SJSA1 (cell line): ENCODE data around the gene SMIM33. TPM values are rescaled to one million over a fixed set of nuclear protein-coding genes. Genes with fewer than 3 reads are reported as not detected.
"Not testable (repeated sequence)": the region's sequence is repeated elsewhere in the genome, so short reads cannot be mapped to it uniquely, and the experiment has no call there.

Source experiments
- DNase-seq, 2 experiments: peaks; one replicate each; pipeline ENCODE4 v3.0.0-alpha.2; 2015 to 2020; ENCODE audit warnings: low spot score in 2 of 2, low read depth in 1 of 2
- H3K27ac ChIP-seq: fragments of 250-450 bp; sonication (Bioruptor Pico); 2 replicates; pipeline ENCODE4 v1.5.1; 2020; ENCODE audit warnings: mild to moderate bottlenecking, moderate library complexity
- H3K27me3 ChIP-seq: fragments of 250-450 bp; sonication (Bioruptor Pico); replicated peaks from 2 replicates; pipeline ENCODE4 v1.5.1; 2020; ENCODE audit warnings: mild to moderate bottlenecking, moderate library complexity
- H3K36me3 ChIP-seq: fragments of 250-450 bp; sonication (Bioruptor Pico); 2 replicates; pipeline ENCODE4 v1.5.1; 2020; ENCODE audit warnings: mild to moderate bottlenecking
- H3K4me1 ChIP-seq: fragments of 250-450 bp; sonication (Bioruptor Pico); replicated peaks from 2 replicates; pipeline ENCODE4 v1.6.1; 2021; ENCODE audit warnings: mild to moderate bottlenecking
- H3K4me3 ChIP-seq: fragments of 250-450 bp; sonication (Bioruptor Pico); 2 replicates; pipeline ENCODE4 v1.5.1; 2020; ENCODE audit warnings: mild to moderate bottlenecking
- H3K9me3 ChIP-seq: fragments of 250-450 bp; sonication (Bioruptor Pico); replicated peaks from 2 replicates; pipeline ENCODE4 v1.5.1; 2020; ENCODE audit warnings: mild to moderate bottlenecking
- total RNA-seq: library from RNA; depleted of rRNA; stranded (reverse); fragments of >200 nt; shearing (Covaris generic); gene quantifications from 2 replicates; pipeline ENCODE4 v1.2.3, GENCODE V29; 2014

Gene SMIM33
- total RNA-seq, 1 experiment from 2014 or later, result not detected

DNA sequence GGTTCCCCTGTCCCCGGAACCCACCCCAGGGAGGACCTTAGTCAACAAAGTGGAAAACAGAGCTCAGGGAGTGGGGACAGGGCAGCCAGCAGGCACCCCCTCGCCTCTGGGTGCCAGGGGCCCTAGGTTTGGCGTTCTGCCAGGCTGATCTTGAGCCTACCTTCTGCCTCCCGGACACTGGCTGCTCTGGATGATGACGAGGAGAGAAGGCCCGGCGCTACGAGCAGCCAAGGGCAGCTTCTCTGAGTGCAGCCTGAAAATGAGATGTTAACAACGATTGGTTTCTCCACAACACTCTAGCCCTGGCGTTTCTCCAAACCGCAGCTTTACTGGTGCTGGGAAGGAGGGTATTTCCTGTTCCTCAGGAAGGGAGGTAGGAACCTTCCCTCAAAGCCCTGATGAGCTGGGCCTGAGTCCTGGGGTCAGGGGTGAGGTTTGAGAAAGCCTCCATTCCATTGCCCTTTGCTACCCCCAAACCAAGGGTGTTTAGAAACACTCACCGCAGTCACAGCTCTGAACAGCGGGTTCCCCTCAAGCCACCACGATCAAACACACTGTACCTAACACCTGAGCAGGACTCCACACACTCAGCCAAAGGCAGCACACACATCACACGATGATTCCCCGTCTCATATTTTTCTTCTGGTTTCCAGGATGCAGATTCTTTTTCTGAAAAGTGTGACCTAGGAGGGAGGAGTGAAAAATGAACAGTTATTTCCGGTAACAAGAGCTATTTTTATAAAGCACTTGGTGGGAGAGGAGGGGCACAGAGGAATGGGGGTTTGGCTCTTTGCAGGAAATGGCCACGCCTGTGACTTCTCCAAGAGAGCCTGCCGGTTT is 11.5 kb downstream of the SMIM33 start, which contains the start of gene STING1:
Gene STING1, minus strand, starts transcription at position 709 of the 840 bp plus-strand sequence. CDS start 1,054 bp downstream, outside the sequence.
- peaks cover 26% of the 10 kb centered on the region for H3K4me1 ChIP-seq
- no peaks in the 10 kb centered on the region for H3K27me3 ChIP-seq
- no peaks in the 10 kb centered on the region; the same call in 1 of the 2 replicates for H3K9me3 ChIP-seq
- peak within 1 kb of the TSS; percentile 95 for H3K27ac ChIP-seq
- peak; percentile 97 to 98 for DNase-seq
- peaks cover 42% of the 10 kb centered on the region for H3K36me3 ChIP-seq
- H3K4me3 ChIP-seq, result peak within 1 kb of the TSS; percentile 40

DNA sequence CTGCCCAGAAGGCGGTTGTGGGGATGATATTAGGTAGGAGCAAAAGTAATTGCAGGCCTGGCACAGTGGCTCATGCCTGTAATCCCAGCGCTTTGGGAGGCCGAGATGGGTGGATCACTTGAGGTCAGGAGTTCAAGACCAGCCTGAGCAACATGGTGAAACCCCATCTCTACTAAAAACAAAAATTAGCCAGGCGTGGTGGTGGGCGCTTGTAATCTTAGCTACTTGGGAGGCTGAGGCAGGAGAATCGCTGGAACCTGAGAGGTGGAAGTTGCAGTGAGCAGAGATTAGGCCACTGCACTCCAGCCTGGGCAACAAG is 12.0 kb downstream of the SMIM33 start:
- H3K27ac ChIP-seq, result peak overlapping the region; percentile 95
- peak overlapping the region; percentile 40 for H3K4me3 ChIP-seq
- not testable (repeated sequence) for H3K27me3 ChIP-seq

DNA sequence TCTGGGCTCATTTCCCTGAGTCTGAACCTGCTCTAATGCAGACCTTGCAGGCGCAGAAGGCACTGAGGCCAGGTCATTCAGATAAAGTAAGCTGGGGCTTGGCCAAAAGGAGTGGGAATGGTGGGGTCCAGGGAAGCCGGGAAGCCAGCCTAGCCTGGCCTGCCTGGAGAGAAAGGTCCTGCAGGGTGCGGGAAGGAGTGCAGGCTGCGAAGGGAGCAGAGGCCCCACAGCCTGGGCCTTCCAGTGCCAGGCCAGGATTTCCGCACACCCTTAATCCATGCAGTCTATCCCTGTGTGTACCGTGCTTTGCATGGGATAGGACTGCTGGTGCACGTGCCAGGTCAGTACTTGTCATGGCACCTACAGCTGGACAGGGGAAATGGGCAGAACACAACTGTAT is 15.4 kb downstream of the SMIM33 start:
- no peaks in the 10 kb centered on the region for H3K27me3 ChIP-seq
- no peaks in the 10 kb centered on the region; the same call in 1 of the 2 replicates for H3K9me3 ChIP-seq
- peaks cover 18% of the 10 kb centered on the region for H3K4me1 ChIP-seq
- no peak overlapping the region for H3K4me3 ChIP-seq
- peaks cover 7% of the 10 kb centered on the region for H3K36me3 ChIP-seq
- no peak for DNase-seq
- no peak overlapping the region for H3K27ac ChIP-seq

More for the DNA sequence above, 12.0 kb downstream of the SMIM33 start:
- Histone ChIP-seq H3K4me1 (peaks cover 26% of the 10 kb centered on the region), H3K36me3 (peaks cover 36% of the 10 kb centered on the region)
- not testable (repeated sequence) for H3K9me3 ChIP-seq, DNase-seq

DNA sequence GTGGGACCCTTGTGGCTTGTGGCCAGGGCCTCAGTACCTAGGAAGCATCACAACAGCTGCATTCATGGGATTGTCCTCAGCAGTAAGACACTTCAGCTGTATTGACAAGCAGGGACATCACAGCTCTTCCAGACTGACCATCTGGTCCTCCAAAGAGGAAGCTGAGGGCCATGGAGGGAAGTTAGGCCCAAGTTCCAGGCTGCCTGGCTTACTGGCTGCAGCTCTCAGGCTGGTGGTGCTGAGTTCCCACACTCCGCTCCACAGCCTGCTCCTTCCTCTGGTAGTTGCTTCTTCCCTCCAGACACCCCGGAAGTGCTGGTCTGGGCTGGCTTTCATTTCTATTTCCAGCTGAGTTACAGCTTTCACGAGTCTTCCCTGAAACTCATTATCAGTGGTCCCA is 17.5 kb downstream of the SMIM33 start:
- H3K27ac ChIP-seq, result no peak overlapping the region
- no peak overlapping the region for H3K4me3 ChIP-seq
- no peaks in the 10 kb centered on the region for H3K36me3 ChIP-seq
- no peaks in the 10 kb centered on the region for H3K9me3 ChIP-seq
- DNase-seq, result no peak
- peaks cover 10% of the 10 kb centered on the region for H3K4me1 ChIP-seq
- no peaks in the 10 kb centered on the region for H3K27me3 ChIP-seq

DNA sequence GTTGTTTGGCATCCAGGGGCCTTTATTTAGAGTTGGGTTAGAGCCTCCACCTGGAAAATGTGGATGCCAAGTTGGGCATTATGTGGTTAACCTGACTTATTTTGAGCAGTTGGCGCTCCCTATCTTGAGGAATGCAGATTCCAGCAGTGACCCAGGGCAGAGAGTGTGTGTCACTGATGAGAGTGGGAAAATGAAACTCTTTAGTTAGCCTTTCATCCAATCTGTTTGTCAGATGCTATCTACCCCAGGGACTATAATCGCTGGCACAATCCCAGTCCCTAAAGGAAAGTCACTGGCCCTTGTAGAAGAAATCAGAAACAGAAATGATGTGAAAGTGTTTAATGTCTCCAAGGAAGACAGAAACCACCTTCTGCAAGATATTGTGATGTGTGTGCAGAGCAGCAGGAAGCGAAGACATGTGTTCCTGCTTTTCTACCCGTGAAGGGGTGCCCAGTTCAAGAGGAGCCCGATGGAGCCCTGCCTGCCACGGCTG is 21.9 kb downstream of the SMIM33 start:
- Histone ChIP-seq H3K27ac (peak overlapping the region; percentile 14; the same call in 1 of the 2 replicates), H3K9me3 (no peaks in the 10 kb centered on the region), H3K27me3 (no peaks in the 10 kb centered on the region), H3K4me1 (peaks cover 37% of the 10 kb centered on the region), H3K36me3 (no peaks in the 10 kb centered on the region), H3K4me3 (no peak overlapping the region)
- peak in 1 of 2 experiments; percentile 69 for DNase-seq

DNA sequence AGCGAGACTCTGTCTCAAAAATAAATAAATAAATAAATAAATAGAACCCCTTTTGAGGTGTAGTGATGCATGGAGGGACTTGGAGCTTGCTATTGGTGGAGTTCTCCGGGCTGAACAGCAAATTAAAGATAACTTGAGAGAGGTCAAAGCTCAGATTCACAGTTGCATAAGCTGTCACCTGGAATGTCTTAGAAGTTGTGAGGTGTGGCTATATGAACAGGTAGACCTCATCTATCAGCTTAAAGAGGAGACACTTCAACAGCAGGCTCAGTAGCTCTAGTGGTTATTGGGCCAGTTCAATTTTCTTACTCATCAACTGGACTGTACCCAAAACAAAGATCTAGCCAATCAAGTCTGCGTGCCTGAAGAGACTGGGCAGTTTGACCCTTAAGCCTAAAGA is 23.5 kb downstream of the SMIM33 start:
- DNase-seq, result no peak
- no peaks in the 10 kb centered on the region for H3K27me3 ChIP-seq
- H3K36me3 ChIP-seq, result no peaks in the 10 kb centered on the region
- no peak overlapping the region for H3K4me3 ChIP-seq
- no peaks in the 10 kb centered on the region for H3K9me3 ChIP-seq
- peaks cover 37% of the 10 kb centered on the region for H3K4me1 ChIP-seq
- no peak overlapping the region for H3K27ac ChIP-seq

DNA sequence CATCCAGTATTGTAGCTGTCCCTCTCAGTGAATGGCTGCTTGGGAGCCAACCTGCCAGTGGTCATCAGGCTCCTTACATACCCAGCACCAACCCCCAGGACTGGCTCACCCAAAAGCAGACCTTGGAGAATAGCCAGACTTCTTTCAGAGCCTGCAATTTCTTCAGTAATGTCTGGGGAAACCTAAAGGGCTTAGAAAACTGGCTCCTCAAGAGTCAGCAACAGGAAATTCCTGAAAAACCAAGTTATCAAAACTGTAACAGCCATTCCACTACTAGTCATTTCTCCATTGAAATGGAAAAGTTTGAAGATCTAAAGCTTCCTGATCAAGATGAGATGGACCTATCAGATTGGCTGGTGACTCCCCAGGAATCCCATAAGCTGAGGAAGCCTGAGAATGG is 24.0 kb downstream of the SMIM33 start:
- Histone ChIP-seq H3K27me3 (no peaks in the 10 kb centered on the region), H3K36me3 (no peaks in the 10 kb centered on the region), H3K4me1 (peaks cover 37% of the 10 kb centered on the region), H3K4me3 (no peak overlapping the region), H3K9me3 (no peaks in the 10 kb centered on the region), H3K27ac (peak overlapping the region; percentile 32)
- DNase-seq, result no peak

DNA sequence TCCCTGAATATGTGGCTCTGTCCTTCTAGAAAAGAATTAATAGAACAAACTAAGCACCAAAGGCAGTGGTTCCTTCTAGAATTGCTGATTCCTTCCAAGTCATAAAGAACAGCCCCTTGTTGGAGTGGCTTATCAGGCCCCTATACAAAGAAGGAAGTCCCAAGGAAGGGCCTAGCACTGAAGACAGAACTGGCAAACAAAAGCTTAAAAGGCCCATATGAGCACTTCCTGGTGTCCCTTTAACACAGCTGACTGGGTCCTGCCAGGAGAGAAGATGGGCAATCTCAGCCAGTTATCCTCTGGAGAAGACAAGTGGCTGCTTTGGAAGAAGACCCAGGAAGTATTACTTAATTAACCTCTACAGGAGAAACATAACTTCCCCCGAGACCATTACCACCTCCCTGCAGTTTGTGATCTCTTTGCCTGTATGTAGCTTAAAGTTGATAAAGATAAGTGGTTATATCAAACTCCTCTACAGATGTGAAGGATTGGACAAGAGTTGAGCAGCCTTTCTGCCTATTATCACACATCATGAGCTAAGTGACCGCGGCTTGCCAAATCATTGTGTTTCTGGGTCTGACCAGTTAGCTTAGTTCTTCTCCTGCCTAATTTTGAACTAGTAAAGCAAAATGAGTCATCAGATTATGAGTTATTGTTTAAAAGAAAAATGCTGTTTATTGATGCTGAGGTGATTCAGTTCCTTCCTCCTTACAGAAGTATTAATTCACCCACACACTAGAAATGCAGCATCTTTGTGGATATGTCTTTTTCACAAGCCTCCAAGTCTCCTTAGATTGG is 25.0 kb downstream of the SMIM33 start:
- Histone ChIP-seq H3K4me1 (peaks cover 37% of the 10 kb centered on the region), H3K27ac (peak overlapping the region; percentile 32; the same call in 1 of the 2 replicates), H3K36me3 (no peaks in the 10 kb centered on the region), H3K4me3 (no peak overlapping the region), H3K27me3 (no peaks in the 10 kb centered on the region), H3K9me3 (no peaks in the 10 kb centered on the region)
- peak in 1 of 2 experiments; percentile 59 for DNase-seq

DNA sequence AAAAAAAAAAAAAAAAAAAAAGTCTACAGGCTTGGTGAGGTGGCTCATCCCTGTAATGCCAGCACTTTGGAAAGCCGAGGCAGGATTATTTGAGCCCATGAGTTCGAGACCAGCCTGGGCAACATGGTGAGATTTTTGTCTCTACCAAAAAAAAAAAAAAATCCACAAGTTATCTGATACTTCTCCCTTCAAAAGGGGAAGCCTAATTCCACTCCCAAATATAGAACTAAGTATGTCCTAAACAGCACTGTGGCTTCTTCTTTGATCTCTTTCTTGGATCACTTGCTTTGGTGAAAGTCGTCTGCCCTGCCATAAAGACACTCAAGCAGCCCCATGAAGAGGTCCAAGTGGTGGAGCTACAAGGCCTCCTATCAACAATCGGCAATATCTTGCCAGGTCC is 30.6 kb downstream of the SMIM33 start:
- no peak overlapping the region for H3K27ac ChIP-seq
- no peak for DNase-seq
- H3K4me1 ChIP-seq, result peaks cover 4% of the 10 kb centered on the region
- no peaks in the 10 kb centered on the region for H3K36me3 ChIP-seq
- no peaks in the 10 kb centered on the region for H3K27me3 ChIP-seq
- no peaks in the 10 kb centered on the region for H3K9me3 ChIP-seq
- no peak overlapping the region for H3K4me3 ChIP-seq

DNA sequence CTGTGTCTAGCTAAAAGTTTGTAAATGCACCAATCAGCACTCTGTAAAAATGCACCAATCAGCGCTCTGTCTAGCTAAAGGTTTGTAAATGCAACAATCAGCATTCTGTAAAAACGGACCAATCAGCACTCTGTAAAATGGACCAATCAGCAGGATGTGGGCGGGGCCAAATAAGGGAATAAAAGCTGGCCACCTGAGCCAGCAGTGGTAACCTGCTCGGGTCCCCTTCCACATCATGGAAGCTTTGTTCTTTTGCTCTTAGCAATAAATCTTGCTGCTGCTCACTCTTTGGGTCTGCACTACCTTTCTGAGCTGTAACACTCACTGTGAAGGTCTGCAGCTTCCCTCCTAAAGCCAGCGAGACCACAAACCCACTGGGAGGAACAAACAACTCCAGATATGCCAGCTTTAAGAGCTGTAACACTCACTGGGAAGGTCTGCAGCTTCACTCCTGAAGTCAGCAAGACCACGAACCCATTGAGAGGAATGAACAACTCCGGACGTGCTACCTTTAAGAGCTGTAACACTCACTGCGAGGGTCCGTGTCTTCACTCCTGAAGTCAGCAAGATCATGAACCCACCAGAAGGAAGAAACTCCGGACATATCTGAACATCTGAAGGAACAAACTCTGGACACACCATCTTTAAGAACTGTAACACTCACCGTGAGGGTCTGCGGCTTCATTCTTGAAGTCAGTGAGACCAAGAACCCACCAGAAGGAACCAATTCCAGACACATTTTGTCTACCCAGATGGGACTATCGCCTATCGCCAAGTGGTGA is 32.4 kb downstream of the SMIM33 start:
- DNase-seq, H3K9me3 ChIP-seq, H3K4me3 ChIP-seq: not testable (repeated sequence)

DNA sequence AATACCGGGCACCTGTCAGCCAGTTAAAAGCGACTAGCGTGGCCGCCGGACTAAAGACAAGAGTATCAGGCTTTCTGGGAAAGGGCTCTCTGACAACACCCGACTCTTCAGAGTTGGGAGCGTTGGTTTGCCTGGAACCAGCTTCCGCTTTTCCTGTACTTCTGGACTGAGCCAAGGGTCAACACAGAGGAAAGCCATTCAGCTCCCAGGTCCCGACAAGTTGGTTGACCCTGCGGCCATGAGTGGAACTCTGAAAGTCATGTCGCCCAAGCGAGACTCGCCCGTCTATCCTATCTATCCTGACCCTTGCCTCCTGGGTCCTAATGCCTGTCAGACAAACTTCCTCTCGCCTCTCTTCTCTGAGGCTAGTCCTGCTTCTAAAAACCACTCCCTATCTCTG is 33.1 kb downstream of the SMIM33 start:
- not testable (repeated sequence) for H3K27me3 ChIP-seq, H3K4me1 ChIP-seq, DNase-seq, H3K9me3 ChIP-seq, H3K4me3 ChIP-seq, H3K36me3 ChIP-seq, H3K27ac ChIP-seq

More for the DNA sequence above, 32.4 kb downstream of the SMIM33 start:
- not testable (repeated sequence) for H3K4me1 ChIP-seq, H3K36me3 ChIP-seq, H3K27me3 ChIP-seq, H3K27ac ChIP-seq

DNA sequence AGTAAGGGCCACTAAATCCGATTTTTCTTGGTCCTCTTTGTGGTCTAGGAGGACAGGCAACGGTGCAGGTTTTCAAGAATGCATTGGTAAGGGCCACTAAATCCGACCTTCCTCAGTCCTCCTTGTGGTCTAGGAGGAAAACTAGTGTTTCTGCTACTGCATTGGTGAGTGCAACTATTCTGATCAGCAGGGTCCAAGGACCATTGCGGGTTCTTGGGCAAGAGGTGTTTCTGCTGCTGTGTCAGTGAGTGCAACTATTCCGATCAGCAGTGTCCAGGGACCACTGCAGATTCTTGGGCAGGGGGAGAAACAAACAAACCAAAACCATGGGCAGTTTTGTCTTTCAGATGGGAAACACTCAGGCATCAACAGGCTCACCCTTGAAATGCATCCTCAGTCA is 33.9 kb downstream of the SMIM33 start:
- not testable (repeated sequence) for H3K9me3 ChIP-seq, DNase-seq, H3K36me3 ChIP-seq, H3K27ac ChIP-seq, H3K27me3 ChIP-seq, H3K4me1 ChIP-seq, H3K4me3 ChIP-seq

DNA sequence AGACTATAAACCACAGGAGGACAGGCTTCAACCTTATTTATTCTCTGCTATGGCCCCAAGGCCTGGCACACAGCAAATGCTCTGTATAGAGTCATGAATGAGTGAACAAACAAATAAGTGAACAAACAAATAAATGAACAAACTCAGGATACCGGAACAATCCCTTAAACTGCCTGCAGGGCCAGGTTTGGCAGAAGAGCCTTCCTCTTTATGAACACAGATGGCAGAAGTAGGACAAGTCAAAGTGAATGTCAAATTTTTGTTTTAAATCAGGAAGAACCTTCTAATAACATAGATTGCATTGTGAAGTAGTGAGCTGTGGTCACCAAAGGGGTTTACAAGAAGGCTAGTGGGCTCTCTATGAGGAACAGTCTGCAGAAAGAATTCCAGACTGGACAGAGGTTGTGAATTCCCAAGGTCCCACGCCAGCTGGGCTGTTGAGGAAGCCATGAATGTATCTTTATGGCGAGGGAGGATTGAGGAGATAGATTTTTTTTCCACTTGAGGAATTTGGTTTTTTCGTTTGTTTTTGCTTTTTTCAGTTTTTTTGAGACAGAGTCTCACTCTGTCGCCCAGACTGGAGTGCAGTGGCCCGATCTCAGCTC is 42.1 kb downstream of the SMIM33 start:
- no peaks in the 10 kb centered on the region for H3K36me3 ChIP-seq
- H3K27ac ChIP-seq, result no peak overlapping the region
- DNase-seq, result no peak
- H3K4me1 ChIP-seq, result peaks cover 8% of the 10 kb centered on the region
- H3K9me3 ChIP-seq, result no peaks in the 10 kb centered on the region
- H3K27me3 ChIP-seq, result no peaks in the 10 kb centered on the region
- H3K4me3 ChIP-seq, result no peak overlapping the region
